HepG2 (cell line): ENCODE measurements around the gene RPL26. TPM values are rescaled to one million over a fixed set of nuclear protein-coding genes. Genes with fewer than 3 reads are reported as not detected.

Experiments used
- BRD4 ChIP-seq: sonication (generic); formaldehyde crosslinking; IDR thresholded peaks from 2 replicates; pipeline ENCODE4 v1.4.0; 2020; ENCODE audit warnings: missing genetic modification reagents
- DNMT1 ChIP-seq: sonication (generic); formaldehyde crosslinking; IDR thresholded peaks from 2 replicates; pipeline ENCODE4 v1.5.1; 2020; ENCODE audit warnings: mild to moderate bottlenecking, missing genetic modification reagents
- FOXC1 ChIP-seq: sonication (generic); formaldehyde crosslinking; IDR thresholded peaks from 2 replicates; pipeline ENCODE4 v1.8.0; 2022; ENCODE audit warnings: mild to moderate bottlenecking, missing genetic modification reagents, borderline replicate concordance
- GPN1 ChIP-seq: sonication (generic); formaldehyde crosslinking; IDR thresholded peaks from 2 replicates; pipeline ENCODE4 v1.5.1; 2020; ENCODE audit warnings: missing genetic modification reagents, borderline replicate concordance
- ISL2 ChIP-seq: sonication (generic); formaldehyde crosslinking; IDR thresholded peaks from 2 replicates; pipeline ENCODE4 v1.5.0; 2020; ENCODE audit warnings: missing genetic modification reagents
- KDM5A ChIP-seq: fragments of 200-600 bp; sonication (generic); IDR thresholded peaks from 2 replicates; pipeline ENCODE4 v1.7.0; 2018; ENCODE audit warnings: antibody characterized with exemption, mild to moderate bottlenecking, low read length, borderline replicate concordance
- MYC ChIP-seq: sonication (generic); formaldehyde crosslinking; IDR thresholded peaks from 2 replicates; pipeline ENCODE4 v1.9.0; 2021; ENCODE audit warnings: missing genetic modification reagents, borderline replicate concordance
- RBM22 ChIP-seq: fragments of 200-400 bp; formaldehyde crosslinking; optimal IDR thresholded peaks from 2 replicates; pipeline ENCODE3; 2017; ENCODE audit warnings: mild to moderate bottlenecking, low read length, moderate library complexity
- RBM39 ChIP-seq: fragments of 200-400 bp; formaldehyde crosslinking; IDR thresholded peaks from one replicate; pipeline ENCODE4 v1.6.1; 2018; ENCODE audit warnings: antibody characterized with exemption, mild to moderate bottlenecking, low read depth, low read length; ENCODE audit not compliant: poor library complexity, severe bottlenecking
- RXRA ChIP-seq: sonication (generic); formaldehyde crosslinking; IDR thresholded peaks from 2 replicates; pipeline ENCODE4 v1.5.1; 2020; ENCODE audit warnings: missing genetic modification reagents
- SMYD3 ChIP-seq: sonication (generic); formaldehyde crosslinking; IDR thresholded peaks from 2 replicates; pipeline ENCODE4 v1.8.1; 2023; ENCODE audit warnings: mild to moderate bottlenecking, missing genetic modification reagents
- SNAPC2 ChIP-seq: sonication (generic); formaldehyde crosslinking; IDR thresholded peaks from 2 replicates; pipeline ENCODE4 v1.8.1; 2022; ENCODE audit warnings: mild to moderate bottlenecking, missing genetic modification reagents
- SP4 ChIP-seq: sonication (generic); formaldehyde crosslinking; IDR thresholded peaks from 2 replicates; pipeline ENCODE4 v1.8.1; 2023; ENCODE audit warnings: mild to moderate bottlenecking, missing genetic modification reagents
- YEATS4 ChIP-seq: sonication (generic); formaldehyde crosslinking; IDR thresholded peaks from 2 replicates; pipeline ENCODE4 v1.4.0; 2020; ENCODE audit warnings: missing genetic modification reagents, borderline replicate concordance
- ZBTB26 ChIP-seq: IDR thresholded peaks from 2 replicates; pipeline ENCODE4 v1.6.1; 2016; ENCODE audit warnings: missing compliant biosample characterization, missing genetic modification reagents, borderline replicate concordance
- ZFP1 ChIP-seq: IDR thresholded peaks from 2 replicates; pipeline ENCODE4 v1.6.1; 2016
- ZGPAT ChIP-seq: IDR thresholded peaks from 2 replicates; pipeline ENCODE4 v1.6.1; 2016; ENCODE audit warnings: mild to moderate bottlenecking
- ZNF256 ChIP-seq: sonication (generic); formaldehyde crosslinking; conservative IDR thresholded peaks from 2 replicates; pipeline ENCODE4 v1.4.0; 2020; ENCODE audit warnings: missing genetic modification reagents
- ZNF274 ChIP-seq: sonication (generic); formaldehyde crosslinking; IDR thresholded peaks from 2 replicates; pipeline ENCODE4 v1.5.1; 2020; ENCODE audit warnings: mild to moderate bottlenecking, missing genetic modification reagents
- ZNF510 ChIP-seq: sonication (generic); formaldehyde crosslinking; IDR thresholded peaks from 2 replicates; pipeline ENCODE4 v1.4.0; 2020; ENCODE audit warnings: low read depth, mild to moderate bottlenecking, missing genetic modification reagents
- ZNF678 ChIP-seq: sonication (generic); formaldehyde crosslinking; IDR thresholded peaks from 2 replicates; pipeline ENCODE4 v1.4.0; 2020; ENCODE audit warnings: mild to moderate bottlenecking, missing genetic modification reagents
- ZNF737 ChIP-seq: sonication (generic); formaldehyde crosslinking; IDR thresholded peaks from 2 replicates; pipeline ENCODE4 v1.5.0; 2020; ENCODE audit warnings: missing genetic modification reagents, mild to moderate bottlenecking, borderline replicate concordance
- ZNF816 ChIP-seq: sonication (generic); formaldehyde crosslinking; IDR thresholded peaks from 2 replicates; pipeline ENCODE4 v1.8.0; 2022; ENCODE audit warnings: missing genetic modification reagents, mild to moderate bottlenecking, borderline replicate concordance
- ZNF878 ChIP-seq: sonication (generic); formaldehyde crosslinking; IDR thresholded peaks from 2 replicates; pipeline ENCODE4 v1.8.1; 2023; ENCODE audit warnings: mild to moderate bottlenecking, missing genetic modification reagents, moderate library complexity
- polyA plus RNA-seq, 8 experiments: library from polyadenylated mRNA; depleted of rRNA in 3 of 8; stranded (reverse) in 7 of 8; unstranded in 1 of 8; fragments of >200 nt; fragmentation: Illumina TruSeq in 4 of 8; extraction: Trizol in 4 of 8; gene quantifications; 2 replicates each; pipeline versions ENCODE4 v1.2.1 to v1.2.3, GENCODE V29; 2011 to 2016; ENCODE audit warnings: low read depth in 4 of 8, missing spikeins in 1 of 8, mixed read lengths in 1 of 8; ENCODE audit not compliant: insufficient read depth in 1 of 8
- total RNA-seq, 5 experiments: library from RNA; depleted of rRNA; stranded (reverse); fragments of >200 nt; fragmentation: Illumina TruSeq; extraction: Trizol; gene quantifications; 2 replicates each; pipeline ENCODE4 v1.2.3, GENCODE V29; 2016; ENCODE audit warnings: low read depth in 1 of 5
- TF ChIP-seq, protein P1 (sequence below): sonication (generic); formaldehyde crosslinking; conservative IDR thresholded peaks from 2 replicates; pipeline ENCODE4 v1.4.0; 2020; ENCODE audit warnings: missing genetic modification reagents
- TF ChIP-seq, protein P2 (sequence below): sonication (generic); formaldehyde crosslinking; IDR thresholded peaks from 2 replicates; pipeline ENCODE4 v1.9.0; 2021; ENCODE audit warnings: missing genetic modification reagents, borderline replicate concordance

Gene RPL26
- total and polyA plus RNA-seq, 2 of the 13 experiments (the other 11 are each of a cell fraction or from before 2014, with no cell fraction given) = 2,817 to 3,529 TPM

- TF ChIP-seq ZBTB26 (CRISPR knock-in tag) (no peak), YEATS4 (0 out of 2 replicates have a peak, but pooled peaks have one; percentile 96), SP4 (CRISPR knock-in tag) (no peak), ZNF274 (CRISPR knock-in tag) (peak; percentile 57; the same call in 1 of the 2 replicates), ZNF510 (CRISPR knock-in tag) (peak; percentile 76; the same call in 1 of the 2 replicates), ZNF256 (CRISPR knock-in tag) (0 out of 2 replicates have a peak, but pooled peaks have one; percentile 59), ZNF878 (CRISPR knock-in tag) (peak; percentile 92; the same call in 1 of the 2 replicates), ZNF816 (peak; percentile 83; the same call in 1 of the 2 replicates), RBM22 (peak; percentile 67), ZNF678 (CRISPR knock-in tag) (0 out of 2 replicates have a peak, but pooled peaks have one; percentile 36), ZNF737 (no peak), GPN1 (CRISPR knock-in tag) (0 out of 2 replicates have a peak, but pooled peaks have one; percentile 35), SNAPC2 (0 out of 2 replicates have a peak, but pooled peaks have one; percentile 36), SMYD3 (CRISPR knock-in tag) (0 out of 2 replicates have a peak, but pooled peaks have one; percentile 33), ISL2 (CRISPR knock-in tag) (no peak; the same call in 1 of the 2 replicates), KDM5A (peak; percentile 88; the same call in 1 of the 2 replicates), MYC (CRISPR knock-in tag) (peak; percentile 95; the same call in 1 of the 2 replicates), ZFP1 (CRISPR knock-in tag) (no peak), FOXC1 (CRISPR knock-in tag) (0 out of 2 replicates have a peak, but pooled peaks have one; percentile 71), DNMT1 (CRISPR knock-in tag) (no peak), ZGPAT (CRISPR knock-in tag) (no peak), BRD4 (CRISPR knock-in tag) (peak; percentile 89; the same call in 1 of the 2 replicates), RBM39 (no peak), RXRA (0 out of 2 replicates have a peak, but pooled peaks have one; percentile 12)
- TF ChIP-seq, protein P1, sequence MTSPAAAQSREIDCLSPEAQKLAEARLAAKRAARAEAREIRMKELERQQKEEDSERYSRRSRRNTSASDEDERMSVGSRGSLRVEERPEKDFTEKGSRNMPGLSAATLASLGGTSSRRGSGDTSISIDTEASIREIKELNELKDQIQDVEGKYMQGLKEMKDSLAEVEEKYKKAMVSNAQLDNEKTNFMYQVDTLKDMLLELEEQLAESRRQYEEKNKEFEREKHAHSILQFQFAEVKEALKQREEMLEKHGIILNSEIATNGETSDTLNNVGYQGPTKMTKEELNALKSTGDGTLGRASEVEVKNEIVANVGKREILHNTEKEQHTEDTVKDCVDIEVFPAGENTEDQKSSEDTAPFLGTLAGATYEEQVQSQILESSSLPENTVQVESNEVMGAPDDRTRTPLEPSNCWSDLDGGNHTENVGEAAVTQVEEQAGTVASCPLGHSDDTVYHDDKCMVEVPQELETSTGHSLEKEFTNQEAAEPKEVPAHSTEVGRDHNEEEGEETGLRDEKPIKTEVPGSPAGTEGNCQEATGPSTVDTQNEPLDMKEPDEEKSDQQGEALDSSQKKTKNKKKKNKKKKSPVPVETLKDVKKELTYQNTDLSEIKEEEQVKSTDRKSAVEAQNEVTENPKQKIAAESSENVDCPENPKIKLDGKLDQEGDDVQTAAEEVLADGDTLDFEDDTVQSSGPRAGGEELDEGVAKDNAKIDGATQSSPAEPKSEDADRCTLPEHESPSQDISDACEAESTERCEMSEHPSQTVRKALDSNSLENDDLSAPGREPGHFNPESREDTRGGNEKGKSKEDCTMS (CRISPR knock-in tag) = no peak
- TF ChIP-seq, protein P2, sequence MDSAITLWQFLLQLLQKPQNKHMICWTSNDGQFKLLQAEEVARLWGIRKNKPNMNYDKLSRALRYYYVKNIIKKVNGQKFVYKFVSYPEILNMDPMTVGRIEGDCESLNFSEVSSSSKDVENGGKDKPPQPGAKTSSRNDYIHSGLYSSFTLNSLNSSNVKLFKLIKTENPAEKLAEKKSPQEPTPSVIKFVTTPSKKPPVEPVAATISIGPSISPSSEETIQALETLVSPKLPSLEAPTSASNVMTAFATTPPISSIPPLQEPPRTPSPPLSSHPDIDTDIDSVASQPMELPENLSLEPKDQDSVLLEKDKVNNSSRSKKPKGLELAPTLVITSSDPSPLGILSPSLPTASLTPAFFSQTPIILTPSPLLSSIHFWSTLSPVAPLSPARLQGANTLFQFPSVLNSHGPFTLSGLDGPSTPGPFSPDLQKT = peak; percentile 81; the same call in 1 of the 2 replicates
Measured at GRCh38 chr17:8382880-8383142, 182 bp downstream of the RPL26 start (continued).
